ENCODE measurements around the gene STAB2. TPM values are rescaled to one million over a fixed set of nuclear protein-coding genes. Genes with fewer than 3 reads are reported as not detected.

STAB2 gene
- not detected for total RNA-seq

GRCh38 chr12:103586791-103587370, at the start of gene STAB2:
STAB2 (plus strand) TSS chr12:103587273; CDS start chr12:103587477, 204 bp downstream.
- no peak for DNase-seq

DNA sequence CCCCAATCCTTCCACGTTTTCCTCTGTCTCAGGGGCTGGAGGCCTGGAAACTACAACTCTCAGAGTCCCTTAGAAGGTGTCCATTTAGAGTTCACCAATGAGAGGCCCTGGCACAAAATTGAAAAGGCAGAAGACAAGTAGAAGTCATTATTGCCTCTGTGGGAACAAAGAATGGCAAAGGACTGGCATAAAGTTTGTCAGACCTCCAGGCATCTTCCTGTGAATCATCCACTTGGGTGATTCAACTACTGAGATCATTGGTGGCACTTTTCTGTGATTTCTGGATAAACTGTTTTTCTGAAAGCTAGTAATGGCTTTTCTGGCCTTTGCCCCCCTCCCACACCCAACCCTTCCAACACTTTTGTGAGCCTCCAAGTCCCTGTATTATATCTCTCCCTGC, 48.7 kb upstream of the STAB2 start:
- DNase-seq = no peak

GRCh38 chr12:103540319-103540718, 46.8 kb upstream of the STAB2 start:
- DNase-seq = no peak

DNA sequence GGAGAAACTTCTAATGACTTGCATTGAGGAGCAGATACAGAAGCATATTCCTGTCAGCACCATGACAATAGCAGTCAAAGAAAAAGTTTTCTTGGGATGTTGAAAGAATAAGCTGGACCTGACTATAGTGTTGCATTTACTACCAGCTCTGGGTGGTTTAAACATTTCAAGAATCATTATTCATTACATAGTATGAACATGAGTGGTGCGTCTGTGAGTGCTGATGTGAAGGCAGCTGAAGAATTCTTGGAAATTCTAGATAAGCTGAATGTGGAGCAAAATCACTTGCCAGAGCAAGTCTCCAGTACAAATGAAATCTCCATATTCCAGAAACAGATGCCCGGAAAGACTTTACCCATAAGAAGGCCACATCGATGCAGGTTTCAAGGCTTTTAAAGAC, 45.0 kb upstream of the STAB2 start:
- no peak for DNase-seq

DNA sequence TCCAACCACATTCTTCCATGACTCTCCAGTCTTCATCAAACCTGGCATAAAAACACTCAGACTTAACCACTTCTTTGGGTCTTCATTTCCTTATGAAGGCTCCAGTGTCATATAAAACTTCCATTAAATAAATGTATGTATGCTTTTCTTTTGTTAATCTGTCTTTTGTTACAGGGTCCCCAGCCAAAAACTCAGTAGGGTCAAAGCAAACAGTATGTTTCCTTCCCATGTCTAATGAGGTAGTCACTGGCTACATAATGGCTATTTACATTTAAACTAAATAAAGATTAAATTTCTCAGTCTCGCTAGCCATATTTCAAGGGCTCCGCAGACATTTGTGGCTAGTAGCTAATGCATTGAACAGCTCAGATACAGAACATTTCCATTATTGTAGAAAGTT, 40.1 kb upstream of the STAB2 start:
- DNase-seq = no peak

GRCh38 chr12:103547376-103547775, 39.7 kb upstream of the STAB2 start:
- no peak for DNase-seq

GRCh38 chr12:103547929-103548328, 39.1 kb upstream of the STAB2 start:
- DNase-seq = no peak

DNA sequence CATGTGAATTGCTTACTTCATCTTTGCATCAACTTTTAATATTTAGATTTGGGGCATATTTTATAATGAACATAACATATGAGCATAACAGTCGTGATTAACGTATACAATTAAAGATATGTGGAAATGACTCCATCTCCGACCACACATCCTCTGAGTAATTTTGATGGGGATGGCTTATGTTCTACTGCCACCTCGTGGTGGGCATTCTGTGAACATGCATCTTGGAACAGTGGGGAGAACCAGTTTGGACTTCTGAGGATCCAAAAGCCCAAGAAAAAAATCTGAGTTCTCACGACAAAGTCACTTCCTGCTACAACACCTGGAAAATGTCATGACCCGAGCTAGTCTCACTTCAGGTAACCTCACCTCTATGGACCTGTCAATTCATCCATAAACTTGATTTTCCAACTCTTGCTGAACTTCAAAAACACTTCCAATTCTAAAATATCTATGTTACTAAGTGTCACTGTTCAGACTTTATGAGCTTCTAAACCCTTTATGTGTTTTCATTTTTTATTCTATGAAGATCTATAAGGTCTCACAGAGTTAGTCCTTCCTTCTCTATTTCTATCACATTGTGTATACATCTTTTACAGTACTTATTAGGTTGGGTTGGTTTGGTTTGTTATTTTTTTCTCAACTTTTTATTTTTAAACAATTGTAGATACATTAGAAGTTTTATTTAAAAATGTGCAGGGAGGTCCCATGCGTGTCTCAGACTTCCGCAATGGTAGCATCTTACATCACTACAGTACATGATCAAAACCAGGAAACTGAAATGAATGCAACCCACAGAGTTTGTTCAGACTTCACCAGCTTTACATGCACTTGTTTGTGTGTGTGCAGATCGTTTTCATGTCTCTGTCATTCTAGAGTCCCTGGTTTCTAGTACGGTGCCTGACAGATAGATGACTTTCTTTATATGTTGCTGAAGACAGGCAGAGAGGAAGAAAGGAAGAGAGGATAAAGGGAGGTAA, 38.2 kb upstream of the STAB2 start:
- DNase-seq = peak; percentile 35

DNA sequence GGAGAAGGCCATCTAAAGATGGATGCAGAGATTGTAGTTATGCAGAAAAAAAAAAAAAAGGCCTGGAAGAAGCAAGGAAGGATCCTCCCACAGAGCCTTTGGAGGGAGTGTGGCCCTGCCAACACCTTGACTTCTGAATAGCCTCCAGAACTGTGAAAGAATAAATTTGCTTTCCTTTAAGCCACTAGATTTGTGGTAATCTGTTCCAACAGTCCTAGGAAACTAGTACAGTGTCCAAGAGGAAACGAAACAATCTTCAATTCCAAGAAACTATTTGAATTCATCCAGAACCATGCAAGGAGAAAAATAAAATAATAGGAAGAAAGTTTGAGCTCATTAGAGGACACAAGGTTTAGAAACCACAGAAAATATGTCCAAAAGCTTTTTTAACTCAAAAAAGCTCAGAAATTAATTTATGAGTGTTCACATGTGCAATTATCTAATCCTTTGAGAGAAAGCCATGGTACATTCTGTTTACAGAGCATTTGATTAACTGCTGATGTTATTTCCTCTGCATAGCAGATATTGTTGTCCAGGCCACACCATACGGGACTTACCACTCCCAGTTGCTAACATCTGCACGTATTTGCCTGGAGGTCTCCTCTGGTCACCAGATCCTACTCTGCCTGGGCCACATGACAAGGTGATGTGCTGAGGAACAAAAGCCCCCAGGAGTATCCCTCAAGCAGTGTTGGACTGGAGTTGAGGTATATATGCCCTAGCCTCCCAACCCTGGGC, 30.0 kb upstream of the STAB2 start:
- no peak for DNase-seq

DNA sequence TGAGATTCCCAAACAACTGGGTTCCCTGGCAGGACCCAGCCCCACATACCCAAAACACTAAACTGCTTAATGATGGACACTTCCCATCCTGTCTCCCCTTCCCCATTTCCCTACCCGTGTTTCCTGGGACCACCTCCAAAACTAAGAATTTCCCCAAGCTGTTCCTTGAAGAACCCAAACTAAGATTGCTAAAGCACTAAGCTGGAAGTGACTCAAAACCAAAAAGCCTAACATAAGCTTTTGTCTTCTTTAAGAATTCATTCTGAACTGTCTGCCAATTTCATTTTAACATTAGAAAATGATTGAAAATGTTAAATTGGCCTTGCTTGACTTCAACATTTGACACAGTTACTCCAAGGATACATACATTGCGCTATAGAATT, 29.5 kb upstream of the STAB2 start:
- no peak for DNase-seq

DNA sequence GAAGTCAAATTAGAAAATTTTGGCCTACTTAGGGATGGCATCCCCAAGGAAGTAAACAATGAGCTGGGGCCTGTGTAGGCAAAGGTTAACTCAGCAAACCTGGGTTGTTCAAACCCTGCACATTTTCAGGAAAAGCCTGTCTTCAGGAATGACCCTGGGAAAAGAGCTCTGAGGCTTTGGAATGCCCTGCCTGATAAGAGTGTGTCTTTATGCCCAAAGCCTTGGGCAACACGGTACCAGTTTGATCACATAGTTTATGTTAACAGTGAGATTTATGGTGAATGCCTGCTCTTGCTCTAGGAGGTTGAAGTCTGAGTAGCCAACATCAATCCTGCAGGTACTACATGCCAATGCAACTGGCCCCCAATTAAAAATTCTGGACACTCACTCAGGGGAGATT, 28.2 kb upstream of the STAB2 start:
- no peak for DNase-seq

DNA sequence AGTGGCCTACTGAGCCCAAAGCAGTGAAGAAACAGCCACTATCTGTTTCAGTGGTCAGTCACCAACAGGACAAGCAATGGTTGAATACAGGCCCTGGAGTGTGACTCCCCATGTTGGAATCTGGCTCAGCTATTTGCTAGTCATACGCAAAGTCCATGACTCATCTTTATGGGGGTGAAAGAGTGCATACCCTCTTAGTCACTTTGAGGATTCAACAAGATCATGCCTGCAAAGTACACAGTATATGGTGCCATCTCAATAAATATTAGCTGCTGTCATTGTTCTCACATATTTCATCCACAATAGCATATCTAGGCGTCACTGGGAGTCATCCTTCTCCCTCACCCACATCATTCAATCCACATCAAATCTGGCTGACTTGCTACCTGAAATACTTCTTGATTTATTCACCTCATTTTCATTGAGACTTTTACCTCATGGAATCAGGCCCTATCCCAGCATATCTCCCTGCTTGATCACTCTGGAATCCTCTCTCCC, 26.4 kb upstream of the STAB2 start:
- no peak for DNase-seq

- no peak for DNase-seq
Observed at GRCh38 chr12:103561174-103561573, 25.9 kb upstream of the STAB2 start.

- no peak for DNase-seq
Observed at GRCh38 chr12:103566398-103566797, 20.7 kb upstream of the STAB2 start.

- DNase-seq = no peak
Observed at GRCh38 chr12:103569278-103569677, 17.8 kb upstream of the STAB2 start.

DNA sequence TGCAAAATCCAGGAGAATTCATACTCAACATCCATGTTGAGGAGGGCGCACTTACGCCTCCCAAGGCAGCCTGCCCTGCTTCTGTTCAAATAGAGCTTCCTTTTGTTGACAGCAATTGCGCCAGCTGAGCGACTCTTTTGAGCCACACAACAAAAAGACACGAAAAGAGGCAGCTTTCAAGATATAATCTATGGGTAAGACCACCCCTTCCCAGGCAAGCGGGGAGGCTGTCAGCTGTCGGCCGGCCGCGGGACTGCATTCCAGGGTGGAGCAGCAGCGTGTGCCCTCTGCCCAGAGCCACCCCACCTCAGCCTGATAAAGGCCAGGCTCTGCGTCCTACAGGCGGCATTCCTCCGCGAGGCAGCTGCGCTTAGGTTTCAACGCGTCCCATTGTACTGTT, 15.8 kb upstream of the STAB2 start:
- DNase-seq = no peak

- no peak for DNase-seq
Observed at GRCh38 chr12:103572312-103573045, 14.6 kb upstream of the STAB2 start.

GRCh38 chr12:103573185-103573584, 13.9 kb upstream of the STAB2 start:
- no peak for DNase-seq

- DNase-seq = no peak
Observed at GRCh38 chr12:103578926-103579325, 8.1 kb upstream of the STAB2 start.

DNA sequence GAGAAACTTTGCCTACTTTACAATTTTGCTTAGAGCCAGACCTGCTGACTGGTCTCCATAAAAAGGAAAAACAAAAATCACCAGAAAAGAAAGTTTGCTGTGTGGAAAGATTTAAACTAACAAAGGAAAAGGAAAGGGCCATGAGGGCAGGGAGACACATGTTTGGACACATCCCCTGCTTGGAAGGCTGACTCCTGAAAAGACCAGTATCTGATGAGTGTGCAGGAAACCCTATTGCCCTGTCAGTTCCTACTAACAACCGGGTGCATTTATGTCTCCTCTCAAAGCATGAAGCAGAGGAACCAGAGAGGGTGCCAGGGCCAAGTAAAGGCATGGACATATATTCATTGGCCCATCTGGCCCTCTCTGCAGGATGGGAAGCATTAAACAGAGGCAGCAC, 7.0 kb upstream of the STAB2 start:
- no peak for DNase-seq

- no peak for DNase-seq
Observed at GRCh38 chr12:103583008-103583407, 4.1 kb upstream of the STAB2 start.

DNA sequence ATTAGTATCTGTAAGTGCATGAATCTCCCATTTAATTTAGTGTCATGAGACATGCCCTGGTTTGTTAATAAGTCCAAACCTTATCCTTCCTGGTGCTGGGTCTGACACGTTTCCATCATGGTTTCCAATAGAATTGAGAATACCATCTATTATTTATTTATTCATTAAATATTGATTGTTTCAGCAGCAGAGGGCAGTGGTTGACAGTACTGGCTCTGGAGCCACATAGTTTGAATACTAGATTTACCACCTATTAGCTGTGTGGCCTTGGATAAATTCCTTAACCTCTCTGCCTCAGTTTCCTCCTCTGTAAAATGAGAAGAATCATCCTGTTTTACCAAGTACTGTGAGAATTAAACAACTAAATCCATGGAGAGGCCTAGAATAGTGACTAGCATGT, 941 bp upstream of the STAB2 start:
- DNase-seq = no peak
